Measurements from ENCODE around the gene ZFYVE21.

Gene ZFYVE21

GRCh38 chr14:103715052-103716000 lies at the start of gene ZFYVE21, which contains the start of gene XRCC3:
Gene ZFYVE21, plus strand, starts transcription at chr14:103715810. Its CDS starts 32 bp downstream, at chr14:103715842.
Gene XRCC3, minus strand, starts transcription at chr14:103715451. Its CDS starts 4,364 bp downstream, at chr14:103711087.
- peak within 1 kb of the TSS; percentile 67 for H3K4me3 ChIP-seq (ENCODE audit: control insufficient read depth, low read depth, low read length)
- DNase-seq (ENCODE audit: low read depth): peak; percentile 99
- no peak for TF ChIP-seq CTCF (conservative IDR thresholded peaks at IDR 0.05; ENCODE audit: control insufficient read depth, insufficient read depth, low read depth, low read length)

GRCh38 chr14:103667671-103668070 lies 47.9 kb upstream of the ZFYVE21 start:
- DNase-seq (ENCODE audit: low read depth): no peak
- H3K4me3 ChIP-seq (ENCODE audit: control insufficient read depth, low read depth, low read length): no peak overlapping the region
- TF ChIP-seq CTCF (conservative IDR thresholded peaks at IDR 0.05; ENCODE audit: control insufficient read depth, insufficient read depth, low read depth, low read length): no peak

- no peak for TF ChIP-seq CTCF (conservative IDR thresholded peaks at IDR 0.05; ENCODE audit: control insufficient read depth, insufficient read depth, low read depth, low read length)
- H3K4me3 ChIP-seq (ENCODE audit: control insufficient read depth, low read depth, low read length): no peak overlapping the region
- no peak for DNase-seq (ENCODE audit: low read depth)
Measured at GRCh38 chr14:103668117-103668516, 47.5 kb upstream of the ZFYVE21 start.

GRCh38 chr14:103669370-103669769 lies 46.2 kb upstream of the ZFYVE21 start:
- H3K4me3 ChIP-seq (ENCODE audit: control insufficient read depth, low read depth, low read length): no peak overlapping the region
- TF ChIP-seq CTCF (conservative IDR thresholded peaks at IDR 0.05; ENCODE audit: control insufficient read depth, insufficient read depth, low read depth, low read length): no peak
- no peak for DNase-seq (ENCODE audit: low read depth)

GRCh38 chr14:103671911-103672310 lies 43.7 kb upstream of the ZFYVE21 start:
- TF ChIP-seq CTCF (conservative IDR thresholded peaks at IDR 0.05; ENCODE audit: control insufficient read depth, insufficient read depth, low read depth, low read length): no peak
- H3K4me3 ChIP-seq (ENCODE audit: control insufficient read depth, low read depth, low read length): no peak overlapping the region
- no peak for DNase-seq (ENCODE audit: low read depth)

- no peak for TF ChIP-seq CTCF (conservative IDR thresholded peaks at IDR 0.05; ENCODE audit: control insufficient read depth, insufficient read depth, low read depth, low read length)
- DNase-seq (ENCODE audit: low read depth): no peak
- no peak overlapping the region for H3K4me3 ChIP-seq (ENCODE audit: control insufficient read depth, low read depth, low read length)
Measured at GRCh38 chr14:103675957-103676356, 39.7 kb upstream of the ZFYVE21 start.
